ENCODE results near the gene ADCY9.
"Not testable (repeated sequence)": the region's sequence is repeated elsewhere in the genome, so short reads cannot be mapped to it uniquely, and the experiment has no call there.

ADCY9 gene

DNA sequence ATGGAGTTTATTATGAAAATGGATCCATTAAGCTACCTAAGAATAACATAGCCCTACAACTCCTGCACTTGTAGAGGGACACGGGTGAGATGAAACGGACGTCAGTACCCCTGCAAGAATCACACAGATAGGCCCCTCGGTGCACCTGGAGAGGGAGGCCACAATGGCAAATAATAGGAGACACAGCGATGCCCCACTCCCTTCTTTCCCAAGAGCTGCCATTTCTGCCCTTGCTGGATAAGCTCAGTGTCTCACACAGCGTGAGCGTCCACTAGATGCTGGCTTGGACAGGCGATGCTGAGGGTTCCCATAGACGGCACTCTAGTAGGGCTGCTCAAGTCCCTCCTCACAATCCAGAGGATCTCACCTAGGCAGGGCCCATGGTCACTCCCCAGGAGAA is 67.8 kb downstream of the ADCY9 start:
- Histone ChIP-seq H3K27me3 (ENCODE audit: control insufficient read depth, insufficient read depth, low read length) (no peaks in the 10 kb centered on the region), H3K4me1 (ENCODE audit: control insufficient read depth, insufficient read depth, low read length) (no peaks in the 10 kb centered on the region), H3K9me3 (ENCODE audit: control insufficient read depth, insufficient read depth, low read depth, low read length) (no peaks in the 10 kb centered on the region)

DNA sequence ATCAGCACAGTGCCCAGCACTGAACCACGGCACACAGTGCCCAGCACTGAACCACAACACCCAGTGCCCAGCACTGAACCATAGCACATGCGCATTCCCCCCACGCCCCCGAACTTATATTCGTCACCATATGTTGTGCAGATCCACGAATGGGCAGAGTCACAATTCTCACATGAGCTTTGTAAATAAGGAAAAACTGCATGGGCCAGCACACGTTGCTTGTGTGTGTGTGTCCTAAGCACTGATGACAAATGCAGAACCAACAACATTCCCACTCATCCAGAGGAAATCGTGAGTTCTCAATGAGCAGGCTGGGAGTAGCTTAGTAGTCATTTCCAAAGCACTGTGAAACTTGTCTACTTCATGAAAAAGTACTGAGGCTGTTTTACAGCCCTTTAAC is 70.0 kb downstream of the ADCY9 start:
- Histone ChIP-seq H3K27ac (ENCODE audit: low read depth, low read length) (no peak overlapping the region), H3K4me3 (ENCODE audit: low read depth, low read length) (no peak overlapping the region), H3K4me1 (ENCODE audit: control insufficient read depth, insufficient read depth, low read length) (no peaks in the 10 kb centered on the region), H3K9ac (ENCODE audit: low read length) (no peak overlapping the region), H3K36me3 (ENCODE audit: control insufficient read depth, insufficient read depth, low read length) (no peaks in the 10 kb centered on the region), H3K27me3 (ENCODE audit: control insufficient read depth, insufficient read depth, low read length) (no peaks in the 10 kb centered on the region), H3K9me3 (ENCODE audit: control insufficient read depth, insufficient read depth, low read depth, low read length) (no peaks in the 10 kb centered on the region)

More for the DNA sequence above, 67.8 kb downstream of the ADCY9 start:
- Histone ChIP-seq H3K4me3 (ENCODE audit: low read depth, low read length) (no peak overlapping the region), H3K9ac (ENCODE audit: low read length) (no peak overlapping the region), H3K27ac (ENCODE audit: low read depth, low read length) (no peak overlapping the region), H3K36me3 (ENCODE audit: control insufficient read depth, insufficient read depth, low read length) (no peaks in the 10 kb centered on the region)

DNA sequence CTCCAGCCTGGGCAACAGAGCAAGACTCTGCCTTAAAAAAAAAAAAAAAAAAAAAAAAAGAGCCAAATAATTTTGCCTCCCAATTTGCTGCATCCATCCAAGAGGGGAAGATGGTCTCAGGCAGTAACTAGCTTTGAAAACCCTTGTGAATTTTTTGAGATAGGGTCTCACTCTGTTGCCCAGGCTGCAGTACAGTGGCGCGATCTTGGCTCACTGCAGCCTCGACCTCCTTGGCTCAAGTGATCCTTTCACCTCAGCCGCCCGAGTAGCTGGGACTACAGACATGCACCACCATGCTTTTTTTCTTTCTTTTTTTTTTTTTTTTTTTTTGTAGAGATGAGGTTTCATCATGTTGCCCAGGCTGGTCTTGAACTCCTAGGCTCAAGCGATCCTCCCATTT is 70.7 kb downstream of the ADCY9 start:
- not testable (repeated sequence) for H3K9ac ChIP-seq (ENCODE audit: low read length); H3K27me3 ChIP-seq (ENCODE audit: control insufficient read depth, insufficient read depth, low read length); H3K9me3 ChIP-seq (ENCODE audit: control insufficient read depth, insufficient read depth, low read depth, low read length); H3K36me3 ChIP-seq (ENCODE audit: control insufficient read depth, insufficient read depth, low read length); H3K4me1 ChIP-seq (ENCODE audit: control insufficient read depth, insufficient read depth, low read length); H3K27ac ChIP-seq (ENCODE audit: low read depth, low read length); H3K4me3 ChIP-seq (ENCODE audit: low read depth, low read length)

DNA sequence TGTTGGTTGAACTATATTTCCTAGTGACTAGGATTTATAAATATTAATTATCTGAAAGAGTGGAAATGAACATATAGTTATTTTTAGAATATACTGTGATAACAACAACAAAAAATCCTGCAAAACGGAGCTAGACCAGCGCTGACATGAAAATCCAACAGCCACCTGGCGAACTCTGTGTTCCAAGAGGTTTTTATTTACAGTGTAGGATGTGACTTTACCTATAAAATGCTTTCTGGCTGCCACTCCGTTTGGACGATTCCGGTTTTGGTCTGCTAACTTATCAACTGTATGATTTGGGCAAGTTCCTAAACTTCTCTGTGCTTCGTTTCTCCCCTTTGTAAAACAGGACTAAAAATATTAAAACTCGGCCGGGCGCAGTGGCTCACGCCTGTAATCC is 73.7 kb downstream of the ADCY9 start:
- no peak overlapping the region for H3K9ac ChIP-seq (ENCODE audit: low read length)
- no peak overlapping the region for H3K27ac ChIP-seq (ENCODE audit: low read depth, low read length)
- no peak overlapping the region for H3K4me3 ChIP-seq (ENCODE audit: low read depth, low read length)
- H3K36me3 ChIP-seq (ENCODE audit: control insufficient read depth, insufficient read depth, low read length): no peaks in the 10 kb centered on the region
- no peaks in the 10 kb centered on the region for H3K27me3 ChIP-seq (ENCODE audit: control insufficient read depth, insufficient read depth, low read length)
- no peaks in the 10 kb centered on the region for H3K9me3 ChIP-seq (ENCODE audit: control insufficient read depth, insufficient read depth, low read depth, low read length)
- no peaks in the 10 kb centered on the region for H3K4me1 ChIP-seq (ENCODE audit: control insufficient read depth, insufficient read depth, low read length)

DNA sequence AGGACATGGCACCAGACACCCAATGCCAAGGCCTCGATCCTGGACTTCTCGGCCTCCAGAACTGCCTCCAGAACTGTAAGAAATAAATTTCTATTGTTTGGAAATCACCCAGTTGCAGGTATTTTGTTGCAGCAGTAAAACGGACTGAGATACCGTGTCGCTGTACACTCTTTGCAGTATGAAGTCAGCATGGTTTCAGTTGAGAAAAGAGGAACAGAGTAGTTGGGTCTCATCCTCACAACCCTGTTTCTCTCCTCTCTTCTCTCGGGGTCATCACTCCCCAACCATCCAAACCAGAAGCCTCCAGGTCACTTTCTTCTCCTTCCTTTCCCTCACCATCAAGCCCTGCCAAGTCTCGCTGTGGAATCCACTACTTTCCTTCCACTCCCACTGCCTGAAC is 77.8 kb downstream of the ADCY9 start:
- Histone ChIP-seq H3K4me1 (ENCODE audit: control insufficient read depth, insufficient read depth, low read length) (no peaks in the 10 kb centered on the region), H3K9me3 (ENCODE audit: control insufficient read depth, insufficient read depth, low read depth, low read length) (no peaks in the 10 kb centered on the region), H3K27me3 (ENCODE audit: control insufficient read depth, insufficient read depth, low read length) (no peaks in the 10 kb centered on the region), H3K27ac (ENCODE audit: low read depth, low read length) (no peak overlapping the region), H3K9ac (ENCODE audit: low read length) (no peak overlapping the region), H3K4me3 (ENCODE audit: low read depth, low read length) (no peak overlapping the region), H3K36me3 (ENCODE audit: control insufficient read depth, insufficient read depth, low read length) (no peaks in the 10 kb centered on the region)

DNA sequence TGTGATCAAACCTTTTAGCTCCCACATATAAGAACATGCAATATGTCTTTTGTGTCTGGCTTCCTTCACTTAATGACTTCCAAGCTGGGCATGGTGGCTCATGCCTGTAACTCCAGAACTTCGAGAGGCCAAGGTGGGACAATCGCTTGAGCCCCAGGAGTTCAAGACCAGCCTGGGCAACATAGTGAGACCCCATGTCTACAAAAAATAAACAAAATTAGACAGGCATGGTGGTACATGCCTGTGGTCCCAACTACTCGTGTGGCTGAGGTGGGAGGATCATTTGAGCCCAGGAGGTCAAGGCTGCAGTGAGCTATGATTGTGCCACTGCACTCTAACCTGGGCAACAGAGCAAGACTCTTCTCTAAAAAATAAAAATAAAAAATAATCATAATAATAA is 79.3 kb downstream of the ADCY9 start:
- H3K9ac ChIP-seq (ENCODE audit: low read length); H3K27me3 ChIP-seq (ENCODE audit: control insufficient read depth, insufficient read depth, low read length); H3K4me3 ChIP-seq (ENCODE audit: low read depth, low read length); H3K4me1 ChIP-seq (ENCODE audit: control insufficient read depth, insufficient read depth, low read length); H3K9me3 ChIP-seq (ENCODE audit: control insufficient read depth, insufficient read depth, low read depth, low read length); H3K36me3 ChIP-seq (ENCODE audit: control insufficient read depth, insufficient read depth, low read length); H3K27ac ChIP-seq (ENCODE audit: low read depth, low read length): not testable (repeated sequence)

DNA sequence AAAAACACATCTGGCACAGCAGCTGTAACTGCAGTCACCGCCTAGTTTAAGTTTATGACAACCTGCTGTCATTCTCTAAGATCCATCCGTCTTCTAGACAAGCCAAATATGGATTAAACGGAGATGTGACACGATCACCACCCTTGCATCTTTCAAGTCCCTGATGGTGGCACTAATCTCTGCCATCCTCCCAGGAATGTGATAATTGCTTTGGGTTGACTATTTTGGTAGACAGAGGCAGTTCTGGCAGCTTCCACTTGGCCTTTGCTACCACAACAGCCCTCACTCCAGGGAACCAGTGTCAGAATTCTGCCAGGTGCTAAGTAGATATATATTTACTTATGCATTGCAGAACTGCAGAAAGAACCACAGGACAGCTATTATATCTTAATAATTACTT is 81.3 kb downstream of the ADCY9 start:
- no peaks in the 10 kb centered on the region for H3K36me3 ChIP-seq (ENCODE audit: control insufficient read depth, insufficient read depth, low read length)
- H3K9ac ChIP-seq (ENCODE audit: low read length): no peak overlapping the region
- no peak overlapping the region for H3K4me3 ChIP-seq (ENCODE audit: low read depth, low read length)
- H3K9me3 ChIP-seq (ENCODE audit: control insufficient read depth, insufficient read depth, low read depth, low read length): no peaks in the 10 kb centered on the region
- H3K27me3 ChIP-seq (ENCODE audit: control insufficient read depth, insufficient read depth, low read length): no peaks in the 10 kb centered on the region
- H3K4me1 ChIP-seq (ENCODE audit: control insufficient read depth, insufficient read depth, low read length): peaks cover under 1% of the 10 kb centered on the region; the same call in 1 of the 2 replicates
- no peak overlapping the region for H3K27ac ChIP-seq (ENCODE audit: low read depth, low read length)

DNA sequence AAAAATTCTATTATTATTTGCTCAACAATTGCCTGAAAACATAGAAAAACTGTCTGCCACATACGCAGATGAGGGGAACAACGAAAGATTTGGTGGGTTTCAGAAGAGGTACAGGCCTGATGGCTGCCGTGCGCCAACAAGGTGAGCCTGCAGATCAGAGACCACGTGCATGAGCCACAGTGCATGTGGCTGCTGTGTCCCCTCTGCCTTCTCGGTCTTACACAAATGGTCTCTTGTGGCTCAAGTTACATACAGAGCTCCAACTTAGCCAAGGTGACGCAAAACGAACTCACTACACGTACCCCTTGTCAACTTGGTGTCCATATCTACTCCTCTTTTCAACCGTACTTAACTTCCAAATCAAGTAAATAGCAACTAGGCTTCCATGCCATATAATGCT is 82.3 kb downstream of the ADCY9 start:
- H3K27ac ChIP-seq (ENCODE audit: low read depth, low read length): no peak overlapping the region
- no peaks in the 10 kb centered on the region for H3K9me3 ChIP-seq (ENCODE audit: control insufficient read depth, insufficient read depth, low read depth, low read length)
- no peaks in the 10 kb centered on the region for H3K27me3 ChIP-seq (ENCODE audit: control insufficient read depth, insufficient read depth, low read length)
- no peak overlapping the region for H3K4me3 ChIP-seq (ENCODE audit: low read depth, low read length)
- no peak overlapping the region for H3K9ac ChIP-seq (ENCODE audit: low read length)
- peaks cover 4% of the 10 kb centered on the region; the same call in 1 of the 2 replicates for H3K4me1 ChIP-seq (ENCODE audit: control insufficient read depth, insufficient read depth, low read length)
- no peaks in the 10 kb centered on the region for H3K36me3 ChIP-seq (ENCODE audit: control insufficient read depth, insufficient read depth, low read length)

DNA sequence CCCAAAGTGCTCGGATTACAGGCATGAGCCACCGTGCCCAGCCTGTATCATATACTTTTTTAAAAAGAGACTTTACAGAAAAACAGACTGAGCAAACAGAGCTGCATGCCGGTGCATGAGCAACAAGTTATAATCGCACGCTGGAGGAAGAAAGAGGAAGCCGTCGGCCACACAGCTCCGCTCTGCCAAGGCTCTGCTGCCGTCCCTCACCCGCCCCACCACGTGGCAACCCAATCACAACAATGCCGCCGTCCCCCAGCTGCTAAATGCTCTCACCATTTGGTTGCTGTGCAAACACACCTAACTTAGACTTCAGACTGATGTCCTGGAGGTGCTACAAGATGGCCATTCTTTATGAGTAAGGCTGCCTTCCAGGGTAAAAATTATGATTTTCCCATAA is 83.5 kb downstream of the ADCY9 start:
- H3K27me3 ChIP-seq (ENCODE audit: control insufficient read depth, insufficient read depth, low read length): no peaks in the 10 kb centered on the region
- H3K4me1 ChIP-seq (ENCODE audit: control insufficient read depth, insufficient read depth, low read length): peaks cover 4% of the 10 kb centered on the region; the same call in 1 of the 2 replicates
- H3K4me3 ChIP-seq (ENCODE audit: low read depth, low read length): no peak overlapping the region
- no peak overlapping the region for H3K9ac ChIP-seq (ENCODE audit: low read length)
- no peaks in the 10 kb centered on the region for H3K9me3 ChIP-seq (ENCODE audit: control insufficient read depth, insufficient read depth, low read depth, low read length)
- no peaks in the 10 kb centered on the region for H3K36me3 ChIP-seq (ENCODE audit: control insufficient read depth, insufficient read depth, low read length)
- H3K27ac ChIP-seq (ENCODE audit: low read depth, low read length): no peak overlapping the region

DNA sequence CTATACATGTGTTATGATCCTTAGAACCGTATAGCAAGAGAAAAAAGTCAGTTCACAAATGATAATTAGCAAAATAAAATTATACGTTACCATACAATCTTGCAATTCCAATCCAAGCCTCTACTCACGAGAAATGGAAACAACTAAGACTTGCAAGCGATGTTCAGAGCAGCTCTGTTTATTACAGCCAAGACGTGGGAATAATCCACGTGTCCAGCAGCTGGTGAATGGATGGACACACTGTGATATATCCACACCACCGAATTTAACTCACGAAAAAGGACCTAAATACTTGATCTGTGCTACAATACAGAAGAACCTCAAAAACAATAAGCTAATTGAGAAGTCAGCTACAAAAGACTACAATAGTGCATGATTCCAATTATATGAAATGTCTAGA is 88.1 kb downstream of the ADCY9 start:
- no peak overlapping the region for H3K9ac ChIP-seq (ENCODE audit: low read length)
- peaks cover 4% of the 10 kb centered on the region; the same call in 1 of the 2 replicates for H3K4me1 ChIP-seq (ENCODE audit: control insufficient read depth, insufficient read depth, low read length)
- H3K27ac ChIP-seq (ENCODE audit: low read depth, low read length): no peak overlapping the region
- no peaks in the 10 kb centered on the region for H3K27me3 ChIP-seq (ENCODE audit: control insufficient read depth, insufficient read depth, low read length)
- no peaks in the 10 kb centered on the region for H3K36me3 ChIP-seq (ENCODE audit: control insufficient read depth, insufficient read depth, low read length)
- 0 out of 2 replicates have a peak, but pooled peaks cover 2% of the 10 kb centered on the region for H3K9me3 ChIP-seq (ENCODE audit: control insufficient read depth, insufficient read depth, low read depth, low read length)
- no peak overlapping the region for H3K4me3 ChIP-seq (ENCODE audit: low read depth, low read length)

DNA sequence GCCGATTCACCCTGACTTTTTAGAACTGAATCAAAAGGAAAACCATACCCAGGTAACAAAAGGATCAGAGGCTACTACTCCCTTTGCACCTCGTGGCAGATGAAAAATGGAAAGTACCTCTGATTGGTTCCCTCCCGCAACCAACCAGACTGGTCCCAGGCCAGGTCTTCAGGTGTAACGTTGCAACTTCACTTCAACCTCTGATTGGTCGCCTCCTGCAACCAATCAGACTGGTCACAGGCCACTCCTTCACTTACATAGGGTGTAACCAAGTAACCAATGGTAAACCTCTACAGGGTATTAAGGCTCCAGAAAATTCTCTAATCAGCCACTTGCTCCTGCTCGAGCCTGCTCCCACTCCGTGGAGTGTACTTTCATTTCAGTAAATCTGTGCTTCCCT is 89.4 kb downstream of the ADCY9 start:
- 0 out of 2 replicates have a peak, but pooled peaks cover 2% of the 10 kb centered on the region for H3K9me3 ChIP-seq (ENCODE audit: control insufficient read depth, insufficient read depth, low read depth, low read length)
- H3K4me3 ChIP-seq (ENCODE audit: low read depth, low read length): no peak overlapping the region
- H3K27ac ChIP-seq (ENCODE audit: low read depth, low read length): no peak overlapping the region
- no peaks in the 10 kb centered on the region for H3K36me3 ChIP-seq (ENCODE audit: control insufficient read depth, insufficient read depth, low read length)
- no peaks in the 10 kb centered on the region for H3K27me3 ChIP-seq (ENCODE audit: control insufficient read depth, insufficient read depth, low read length)
- peaks cover 6% of the 10 kb centered on the region for H3K4me1 ChIP-seq (ENCODE audit: control insufficient read depth, insufficient read depth, low read length)
- H3K9ac ChIP-seq (ENCODE audit: low read length): no peak overlapping the region

DNA sequence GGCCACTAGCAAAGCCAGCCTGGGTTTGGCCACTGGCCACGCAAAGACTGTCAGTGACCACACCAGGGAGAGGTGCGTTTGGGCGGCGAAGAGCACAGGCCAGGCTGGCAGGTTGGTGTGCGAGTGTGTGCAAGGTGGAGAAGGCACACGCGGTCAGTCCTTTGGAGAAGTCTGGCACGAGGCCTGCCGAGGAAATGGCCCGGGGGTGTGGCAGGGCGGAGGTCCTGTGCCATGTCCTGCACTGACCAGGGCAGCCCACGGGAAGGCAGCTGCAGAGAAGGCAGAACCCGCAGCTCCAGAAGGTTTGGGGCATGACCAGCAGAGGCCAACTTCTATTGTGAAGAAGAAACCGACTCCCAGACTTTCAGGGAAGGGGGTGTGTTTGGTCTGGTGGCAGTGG is 90.8 kb downstream of the ADCY9 start:
- Histone ChIP-seq H3K9ac (ENCODE audit: low read length) (no peak overlapping the region), H3K36me3 (ENCODE audit: control insufficient read depth, insufficient read depth, low read length) (no peaks in the 10 kb centered on the region), H3K27ac (ENCODE audit: low read depth, low read length) (no peak overlapping the region), H3K4me3 (ENCODE audit: low read depth, low read length) (no peak overlapping the region), H3K9me3 (ENCODE audit: control insufficient read depth, insufficient read depth, low read depth, low read length) (0 out of 2 replicates have a peak, but pooled peaks cover 2% of the 10 kb centered on the region), H3K27me3 (ENCODE audit: control insufficient read depth, insufficient read depth, low read length) (no peaks in the 10 kb centered on the region), H3K4me1 (ENCODE audit: control insufficient read depth, insufficient read depth, low read length) (peaks cover 15% of the 10 kb centered on the region)
